ENCODE measurements around the gene LRP10.
A peak's percentile ranks its signal among the peaks of the same experiment; 100 is the strongest.

LRP10 gene

DNA sequence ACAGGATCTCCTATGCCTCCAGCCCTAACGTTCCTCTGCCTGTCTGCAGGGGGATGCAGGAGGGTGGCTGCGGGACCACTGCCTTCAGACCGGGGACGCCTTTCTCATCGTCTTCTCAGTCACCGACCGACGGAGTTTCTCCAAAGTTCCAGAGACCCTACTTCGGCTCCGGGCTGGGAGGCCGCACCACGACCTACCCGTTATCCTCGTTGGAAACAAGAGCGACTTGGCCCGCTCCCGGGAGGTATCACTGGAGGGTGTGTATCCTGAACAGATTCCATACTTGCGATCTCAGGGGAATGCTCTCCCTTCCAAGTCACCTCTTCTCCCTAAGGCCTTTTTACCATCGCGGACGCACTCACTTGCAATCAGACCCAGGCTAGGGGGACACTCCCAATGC, 14.4 kb downstream of the LRP10 start:
- Mint-ChIP-seq H3K9me3 (no peaks in the 10 kb centered on the region), H3K4me1 (peaks cover 45% of the 10 kb centered on the region), H3K27me3 (no peaks in the 10 kb centered on the region), H3K4me3 (peak overlapping the region; percentile 84), H3K27ac (no peak overlapping the region), H3K36me3 (ENCODE audit: low read depth) (peaks cover 2% of the 10 kb centered on the region)
- no peak for ATAC-seq
- DNase-seq = no peak

DNA sequence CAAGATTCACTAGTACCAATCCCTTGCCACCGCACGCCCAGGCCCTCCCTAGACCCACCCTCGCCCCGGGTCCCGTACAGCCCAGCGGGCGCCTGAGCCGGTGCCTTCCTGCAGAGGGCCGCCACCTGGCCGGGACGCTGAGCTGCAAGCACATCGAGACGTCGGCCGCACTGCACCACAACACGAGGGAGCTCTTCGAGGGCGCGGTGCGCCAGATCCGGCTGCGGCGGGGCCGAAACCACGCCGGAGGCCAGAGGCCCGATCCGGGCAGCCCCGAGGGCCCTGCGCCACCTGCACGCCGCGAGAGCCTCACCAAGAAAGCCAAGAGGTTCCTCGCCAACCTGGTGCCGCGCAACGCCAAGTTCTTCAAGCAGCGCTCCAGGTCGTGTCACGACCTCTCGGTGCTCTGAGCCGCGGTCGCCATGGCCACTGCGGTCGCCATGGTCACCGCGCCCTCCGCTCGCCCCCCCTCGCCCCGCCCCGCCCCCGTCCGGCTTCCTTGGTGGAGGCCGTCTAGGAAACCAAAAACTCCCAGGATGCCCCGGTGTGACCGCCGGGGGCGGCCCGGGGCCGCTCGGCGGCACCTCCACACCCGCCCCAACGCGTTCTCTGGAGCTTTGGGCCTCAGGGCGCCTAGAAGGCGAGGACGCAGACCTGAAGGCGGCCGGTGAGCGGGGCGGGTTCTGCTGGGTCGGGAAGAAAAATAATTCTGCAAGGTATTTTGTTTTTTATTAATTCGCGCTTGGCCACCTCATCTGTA, 15.1 kb downstream of the LRP10 start:
- peaks cover 45% of the 10 kb centered on the region for H3K4me1 Mint-ChIP-seq
- H3K4me3 Mint-ChIP-seq = peak overlapping the region; percentile 84
- H3K9me3 Mint-ChIP-seq = no peaks in the 10 kb centered on the region
- no peaks in the 10 kb centered on the region for H3K27me3 Mint-ChIP-seq
- H3K36me3 Mint-ChIP-seq (ENCODE audit: low read depth) = peaks cover 2% of the 10 kb centered on the region
- H3K27ac Mint-ChIP-seq = peak overlapping the region; percentile 89
- ATAC-seq (peak; percentile 71), DNase-seq (peak; percentile 71)

DNA sequence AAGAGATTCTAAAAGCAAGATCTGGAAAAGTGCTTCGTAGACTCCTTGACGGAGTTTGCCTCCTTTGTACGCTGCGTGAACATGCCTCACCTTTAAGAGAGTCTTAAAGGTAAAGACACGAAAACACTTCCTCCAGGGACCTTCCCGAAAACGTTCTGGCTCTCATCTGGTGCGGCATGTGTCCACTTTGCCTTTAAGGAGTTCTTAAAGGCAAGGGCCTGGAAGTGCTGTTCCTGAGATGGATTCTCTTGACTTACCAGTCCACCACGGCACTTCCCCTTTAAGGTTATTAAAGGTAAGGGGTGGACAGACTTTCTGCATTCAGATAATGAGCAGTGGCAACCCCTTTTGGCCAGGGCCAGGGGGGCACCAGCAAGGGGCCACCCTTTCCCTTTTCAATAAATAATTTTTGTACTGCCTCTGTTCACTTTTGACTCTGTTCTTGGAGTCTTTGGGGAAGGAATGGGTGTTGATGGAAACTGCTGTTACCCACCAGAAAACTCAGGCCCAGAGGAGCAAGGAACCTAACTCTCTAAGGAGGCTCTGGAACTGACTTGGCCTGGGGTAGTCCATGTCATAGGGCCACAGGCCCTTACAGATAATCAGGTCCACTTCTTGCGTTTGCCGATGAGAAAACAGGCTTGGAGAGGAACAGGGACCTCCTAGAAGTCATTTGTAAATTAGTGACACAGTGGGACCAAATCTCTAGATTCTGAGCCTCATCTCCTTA, 15.9 kb downstream of the LRP10 start:
- Mint-ChIP-seq H3K4me1 (peaks cover 45% of the 10 kb centered on the region), H3K27ac (peak overlapping the region; percentile 89)
- peak; percentile 15 for DNase-seq

DNA sequence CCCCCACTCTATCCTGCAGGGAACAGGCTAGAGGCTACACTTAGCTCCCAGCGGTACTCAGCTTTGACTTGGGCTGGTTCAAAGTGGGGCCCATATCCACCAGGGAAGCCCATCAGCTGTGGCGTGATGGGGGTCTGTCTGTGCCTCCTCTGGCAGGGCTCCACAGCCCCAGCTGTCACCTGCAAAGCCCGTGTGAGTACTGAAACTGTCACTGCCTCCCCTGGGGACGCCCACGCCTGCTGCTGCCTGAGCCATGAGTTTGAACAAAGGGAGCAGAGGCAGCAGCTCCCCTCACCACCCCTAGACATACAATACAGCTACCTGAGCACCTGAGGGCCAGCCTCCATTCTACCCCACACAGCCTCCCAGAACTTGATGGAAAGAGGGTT, 16.4 kb downstream of the LRP10 start:
- no peak overlapping the region for H3K27ac Mint-ChIP-seq
- ATAC-seq (peak; percentile 20), DNase-seq (peak; percentile 57)
- peaks cover 2% of the 10 kb centered on the region for H3K36me3 Mint-ChIP-seq (ENCODE audit: low read depth)
- H3K9me3 Mint-ChIP-seq = no peaks in the 10 kb centered on the region
- H3K4me1 Mint-ChIP-seq = peaks cover 42% of the 10 kb centered on the region
- H3K4me3 Mint-ChIP-seq = peak overlapping the region; percentile 84
- no peaks in the 10 kb centered on the region for H3K27me3 Mint-ChIP-seq

More for the DNA sequence above, 15.9 kb downstream of the LRP10 start:
- Mint-ChIP-seq H3K4me3 (peak overlapping the region; percentile 84), H3K36me3 (ENCODE audit: low read depth) (peaks cover 2% of the 10 kb centered on the region), H3K9me3 (no peaks in the 10 kb centered on the region), H3K27me3 (no peaks in the 10 kb centered on the region)
- ATAC-seq = peak; percentile 12

DNA sequence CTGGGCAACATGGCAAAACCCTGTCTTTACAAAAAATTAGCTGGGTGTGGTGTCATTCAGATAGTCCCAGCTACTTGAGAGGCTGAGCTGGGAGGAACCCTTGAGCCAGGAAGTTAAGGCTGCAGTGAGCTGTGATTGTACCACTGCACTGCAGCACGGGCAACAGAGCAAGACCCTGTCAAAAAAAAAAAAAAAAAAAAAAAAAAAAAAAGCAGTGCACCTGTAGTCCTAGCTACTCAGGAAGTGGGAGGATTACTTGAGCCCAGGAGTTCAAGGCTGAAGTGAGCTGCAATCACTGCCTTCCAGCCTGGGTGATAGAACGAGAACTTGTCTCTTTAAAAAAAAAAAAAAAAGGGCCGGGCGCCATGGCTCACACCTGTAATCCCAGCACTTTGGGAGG, 17.1 kb downstream of the LRP10 start:
- Mint-ChIP-seq H3K36me3 (ENCODE audit: low read depth) (peaks cover 2% of the 10 kb centered on the region), H3K4me3 (no peak overlapping the region), H3K27ac (no peak overlapping the region), H3K4me1 (peaks cover 37% of the 10 kb centered on the region), H3K9me3 (no peaks in the 10 kb centered on the region), H3K27me3 (no peaks in the 10 kb centered on the region)
- DNase-seq (no peak), ATAC-seq (no peak)

DNA sequence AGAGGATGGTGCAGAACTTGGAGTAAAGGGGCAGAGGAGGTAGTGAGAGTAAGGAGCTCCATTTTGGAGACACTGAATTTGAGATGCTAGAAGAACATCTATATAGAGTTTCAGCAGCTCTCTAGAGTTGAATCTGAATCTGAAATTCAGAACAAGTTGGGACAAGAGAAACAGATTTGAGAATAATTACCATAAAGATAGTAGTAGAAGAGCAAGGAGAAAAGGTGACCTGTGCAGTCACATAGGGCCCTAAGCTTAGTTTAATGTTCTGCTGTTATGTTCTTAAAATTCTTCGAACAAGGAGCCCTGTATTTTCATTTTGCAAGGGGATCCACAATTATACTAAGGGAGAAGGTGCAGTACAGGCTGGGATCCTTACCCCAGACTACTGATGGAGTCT, 18.9 kb downstream of the LRP10 start:
- Mint-ChIP-seq H3K9me3 (no peaks in the 10 kb centered on the region), H3K4me1 (peaks cover 29% of the 10 kb centered on the region), H3K27me3 (no peaks in the 10 kb centered on the region), H3K27ac (no peak overlapping the region), H3K36me3 (ENCODE audit: low read depth) (peaks cover 2% of the 10 kb centered on the region), H3K4me3 (no peak overlapping the region)
- DNase-seq (no peak), ATAC-seq (no peak)

DNA sequence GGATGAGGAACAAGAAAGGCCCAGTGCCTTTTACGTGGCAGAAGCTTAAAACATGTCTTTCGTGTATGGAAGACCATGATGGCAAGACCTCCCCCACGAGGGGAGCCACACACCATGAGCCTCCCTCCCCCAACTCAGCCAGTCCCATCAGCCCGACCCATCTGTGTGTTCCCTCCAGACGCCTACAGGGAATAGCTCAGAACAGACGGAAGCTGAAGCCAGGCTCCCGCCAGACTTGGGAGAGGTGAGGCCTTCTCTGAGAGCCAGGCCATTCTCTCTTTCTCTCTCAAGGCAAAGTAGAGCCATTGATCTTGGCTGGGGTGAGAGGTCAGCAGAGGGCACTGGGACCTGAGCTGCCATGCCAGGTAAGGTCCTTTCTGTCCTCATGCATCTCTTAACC, 20.9 kb downstream of the LRP10 start:
- Mint-ChIP-seq H3K27ac (no peak overlapping the region), H3K36me3 (ENCODE audit: low read depth) (no peaks in the 10 kb centered on the region), H3K4me3 (no peak overlapping the region), H3K4me1 (peaks cover 16% of the 10 kb centered on the region), H3K9me3 (no peaks in the 10 kb centered on the region), H3K27me3 (no peaks in the 10 kb centered on the region)
- DNase-seq = no peak
- ATAC-seq = no peak

DNA sequence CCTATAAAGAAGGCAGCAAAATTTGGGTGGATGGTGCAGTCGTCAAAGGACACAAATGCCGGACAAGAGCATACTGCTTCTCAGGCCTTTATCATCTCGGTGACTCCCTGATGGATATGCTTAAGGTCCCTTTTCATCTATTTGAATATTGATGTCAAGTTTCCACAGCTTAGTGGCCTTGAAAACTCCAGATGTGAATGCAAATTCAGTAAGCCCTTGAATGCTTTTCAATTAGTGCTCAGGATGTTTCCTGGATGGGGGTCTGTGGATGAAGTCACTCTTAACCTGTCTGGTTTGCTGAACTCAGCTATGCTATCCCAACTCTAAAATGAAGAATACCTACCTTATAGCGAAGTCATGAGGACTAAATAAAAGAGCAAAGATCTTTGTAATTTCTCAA, 22.2 kb downstream of the LRP10 start:
- peaks cover 4% of the 10 kb centered on the region for H3K36me3 Mint-ChIP-seq (ENCODE audit: low read depth)
- ATAC-seq = no peak
- H3K4me3 Mint-ChIP-seq = no peak overlapping the region
- no peak overlapping the region for H3K27ac Mint-ChIP-seq
- H3K9me3 Mint-ChIP-seq = no peaks in the 10 kb centered on the region
- H3K27me3 Mint-ChIP-seq = no peaks in the 10 kb centered on the region
- no peak for DNase-seq
- peaks cover 12% of the 10 kb centered on the region for H3K4me1 Mint-ChIP-seq

DNA sequence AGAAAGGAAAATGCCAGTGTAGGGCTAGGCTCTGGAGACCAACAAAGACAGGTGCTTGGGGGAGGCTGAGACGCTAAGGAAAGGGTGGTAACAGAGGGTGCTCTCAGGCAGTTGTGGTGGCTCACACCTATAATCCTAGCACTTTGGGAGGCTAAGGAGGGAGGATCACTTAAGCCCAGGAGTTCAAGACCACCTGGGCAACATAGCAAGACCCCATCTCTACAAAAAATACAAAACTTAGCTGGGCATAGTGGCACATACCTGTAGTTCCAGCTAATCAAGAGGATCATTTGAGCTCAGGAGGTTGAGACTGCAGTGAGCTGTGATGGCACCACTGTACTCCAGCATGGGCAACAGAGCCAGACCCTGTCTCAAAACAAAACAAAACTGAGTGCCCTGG, 23.9 kb downstream of the LRP10 start:
- Mint-ChIP-seq H3K27ac (no peak overlapping the region), H3K9me3 (no peaks in the 10 kb centered on the region), H3K4me1 (peaks cover 14% of the 10 kb centered on the region), H3K4me3 (no peak overlapping the region), H3K27me3 (no peaks in the 10 kb centered on the region), H3K36me3 (ENCODE audit: low read depth) (peaks cover 7% of the 10 kb centered on the region)
- ATAC-seq (no peak), DNase-seq (no peak)

DNA sequence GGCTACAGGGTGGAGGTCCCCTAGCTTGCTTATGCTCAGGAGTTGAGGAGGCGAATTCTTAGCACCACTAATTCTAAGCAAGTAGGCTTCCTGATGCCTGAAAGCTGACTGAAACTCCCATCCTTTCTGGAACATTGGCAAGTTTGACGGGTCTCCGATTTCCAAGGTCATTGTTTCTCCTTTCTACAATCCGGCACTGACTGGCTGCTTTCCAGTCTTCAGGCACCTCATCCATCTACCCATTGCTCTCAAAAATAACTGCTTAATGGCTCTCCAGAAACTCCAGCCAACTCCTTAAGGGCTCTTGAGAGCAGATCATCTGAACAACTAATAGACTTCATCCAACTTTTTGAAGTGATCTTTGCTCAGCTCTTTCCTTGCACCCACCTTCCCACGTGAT, 24.8 kb downstream of the LRP10 start:
- no peak for ATAC-seq
- H3K4me1 Mint-ChIP-seq = peaks cover 16% of the 10 kb centered on the region
- no peak overlapping the region for H3K27ac Mint-ChIP-seq
- no peak for DNase-seq
- no peaks in the 10 kb centered on the region for H3K9me3 Mint-ChIP-seq
- peaks cover 11% of the 10 kb centered on the region for H3K36me3 Mint-ChIP-seq (ENCODE audit: low read depth)
- H3K27me3 Mint-ChIP-seq = no peaks in the 10 kb centered on the region
- no peak overlapping the region for H3K4me3 Mint-ChIP-seq

DNA sequence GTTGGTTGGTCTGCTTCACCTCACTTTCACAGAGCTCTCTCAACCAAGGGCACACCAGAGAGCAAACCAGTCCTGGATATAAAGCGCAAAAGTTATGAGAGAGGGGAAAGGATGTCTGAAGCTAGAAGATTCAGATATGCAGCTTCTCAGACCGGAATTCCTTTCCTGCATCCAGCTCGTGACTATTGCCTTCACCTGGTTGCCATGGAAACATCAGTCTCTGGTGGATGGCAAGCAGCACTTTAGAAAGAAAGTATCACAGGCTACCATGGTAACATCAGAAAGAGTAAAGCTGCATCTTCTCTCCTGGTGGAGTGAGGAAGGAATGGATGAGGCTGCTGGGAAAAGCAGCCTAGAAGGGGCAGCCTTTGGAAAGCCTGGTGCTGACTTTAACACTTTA, 25.2 kb downstream of the LRP10 start:
- peaks cover 16% of the 10 kb centered on the region for H3K4me1 Mint-ChIP-seq
- H3K27me3 Mint-ChIP-seq = no peaks in the 10 kb centered on the region
- H3K4me3 Mint-ChIP-seq = no peak overlapping the region
- no peak for DNase-seq
- peaks cover 14% of the 10 kb centered on the region for H3K36me3 Mint-ChIP-seq (ENCODE audit: low read depth)
- no peaks in the 10 kb centered on the region for H3K9me3 Mint-ChIP-seq
- ATAC-seq = no peak
- no peak overlapping the region for H3K27ac Mint-ChIP-seq

DNA sequence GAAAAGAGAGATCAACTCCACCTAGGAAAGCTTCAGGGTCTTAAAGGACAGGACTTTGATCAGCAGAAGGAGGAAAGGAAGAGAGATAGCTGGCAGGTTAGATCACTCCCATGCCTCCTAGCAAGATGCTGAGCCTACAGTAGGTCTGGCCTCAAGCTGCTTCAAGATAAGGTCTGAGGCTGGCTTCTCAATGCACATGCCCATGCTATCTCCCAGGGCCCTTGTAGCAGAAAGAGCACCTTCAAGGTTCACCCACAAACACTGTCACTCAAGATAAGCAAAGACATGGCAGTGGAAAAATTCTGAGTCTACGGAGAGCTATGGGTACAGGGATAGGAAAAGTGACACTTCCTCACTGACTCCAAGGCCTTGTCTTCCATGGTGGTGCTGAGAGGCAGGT, 25.8 kb downstream of the LRP10 start:
- Mint-ChIP-seq H3K4me3 (no peak overlapping the region), H3K9me3 (no peaks in the 10 kb centered on the region), H3K4me1 (peaks cover 16% of the 10 kb centered on the region), H3K27me3 (no peaks in the 10 kb centered on the region), H3K27ac (no peak overlapping the region), H3K36me3 (ENCODE audit: low read depth) (peaks cover 18% of the 10 kb centered on the region)
- ATAC-seq (no peak), DNase-seq (no peak)

DNA sequence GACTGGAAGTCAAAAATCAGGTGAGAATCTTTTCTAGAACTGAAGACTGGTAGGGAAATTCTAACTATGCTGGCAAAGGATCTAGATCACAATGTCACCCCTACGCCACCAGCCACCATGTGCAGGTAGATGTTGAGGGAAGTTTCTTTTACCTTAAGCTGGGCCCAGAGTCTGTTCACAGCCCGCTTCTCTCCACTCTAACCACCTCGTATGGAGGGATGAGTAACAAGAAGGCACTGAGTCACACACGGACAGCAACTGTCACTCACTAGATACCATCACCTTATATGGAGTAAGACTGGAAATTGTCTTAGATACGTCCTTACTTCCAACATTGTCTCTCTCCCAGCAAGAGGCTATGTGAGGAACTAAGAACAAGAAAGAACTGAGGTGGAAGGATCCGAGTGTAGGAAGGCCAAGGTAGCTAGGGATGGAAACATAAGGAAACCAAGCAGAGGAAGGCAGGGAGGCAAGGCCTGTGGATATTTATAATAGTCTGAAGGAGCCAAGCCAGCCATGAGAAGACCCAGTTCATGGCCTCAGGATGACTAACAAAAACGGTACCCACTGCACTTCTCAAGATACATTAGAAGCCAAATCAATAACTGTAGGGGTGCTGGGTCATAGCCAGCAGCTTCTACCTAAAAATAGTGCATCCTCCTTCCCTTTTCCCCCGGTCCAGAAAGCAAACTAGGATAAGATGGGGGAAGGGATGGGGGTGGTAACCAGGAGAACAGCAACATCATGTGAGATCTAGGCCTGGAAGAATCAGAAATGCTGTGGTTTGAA, 27.0 kb downstream of the LRP10 start:
- no peak for DNase-seq
- Mint-ChIP-seq H3K9me3 (no peaks in the 10 kb centered on the region), H3K4me3 (no peak overlapping the region), H3K27me3 (no peaks in the 10 kb centered on the region), H3K4me1 (peaks cover 16% of the 10 kb centered on the region), H3K36me3 (ENCODE audit: low read depth) (peaks cover 20% of the 10 kb centered on the region), H3K27ac (peak overlapping the region; percentile 78)
- ATAC-seq = peak; percentile 96

DNA sequence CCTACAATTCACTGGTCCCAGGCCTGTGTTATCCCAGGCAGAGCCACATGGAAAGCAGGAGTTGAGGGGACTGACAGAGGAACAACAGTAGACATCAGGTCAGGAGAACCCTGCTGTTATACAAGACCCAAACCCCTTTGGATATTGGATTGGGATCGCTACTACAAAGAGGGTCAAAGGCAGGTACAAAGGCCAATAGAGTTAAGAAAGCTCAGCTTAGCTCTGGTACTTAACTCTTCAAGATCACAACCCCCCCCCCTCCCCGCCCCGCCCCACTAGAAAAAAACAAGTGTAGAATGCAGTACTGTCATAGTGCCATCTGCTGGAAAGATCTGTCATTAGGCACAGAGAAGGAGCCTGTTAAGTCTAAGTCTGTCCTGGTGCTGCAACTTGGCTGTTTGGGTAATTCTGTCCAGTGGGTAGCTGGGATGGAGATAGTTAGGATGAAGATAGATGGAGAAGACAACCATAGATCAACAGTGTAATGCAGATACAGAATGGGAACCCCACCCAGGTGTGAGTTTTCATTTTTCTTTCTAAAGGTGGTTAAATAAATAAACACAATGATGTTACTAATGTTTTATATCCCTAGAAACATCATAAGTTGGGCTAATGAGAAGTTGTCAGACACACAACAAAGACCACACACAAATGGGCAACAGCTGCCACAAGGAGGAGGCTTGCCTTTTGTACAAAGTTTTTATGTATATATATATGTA, 28.7 kb downstream of the LRP10 start:
- no peak overlapping the region for H3K4me3 Mint-ChIP-seq
- no peaks in the 10 kb centered on the region for H3K9me3 Mint-ChIP-seq
- DNase-seq = no peak
- H3K4me1 Mint-ChIP-seq = peaks cover 16% of the 10 kb centered on the region
- peaks cover 36% of the 10 kb centered on the region for H3K36me3 Mint-ChIP-seq (ENCODE audit: low read depth)
- H3K27ac Mint-ChIP-seq = no peak overlapping the region
- H3K27me3 Mint-ChIP-seq = no peaks in the 10 kb centered on the region
- ATAC-seq = no peak
